ENCODE results near the gene SCGN.

- no peak for TF ChIP-seq POLR2A (IDR thresholded peaks at IDR 0.05; ENCODE audit: low read depth, low read length)
- TF ChIP-seq FOS (IDR thresholded peaks at IDR 0.05; ENCODE audit: low read depth, low read length), result no peak
- TF ChIP-seq RFX5 (IDR thresholded peaks at IDR 0.05; ENCODE audit: low read depth, low read length), result no peak
- no peak for TF ChIP-seq CTCF (conservative IDR thresholded peaks at IDR 0.05; ENCODE audit: low read depth, low read length)
- 0 out of 2 replicates have a peak, but pooled peaks have one; percentile 18 for TF ChIP-seq CEBPB (IDR thresholded peaks at IDR 0.05; ENCODE audit: low read depth, low read length)
- TF ChIP-seq NFE2L2 (IDR thresholded peaks at IDR 0.05; ENCODE audit: low read depth, low read length), result no peak
- no peak for TF ChIP-seq MXI1 (IDR thresholded peaks at IDR 0.05; ENCODE audit: borderline replicate concordance, low read depth, low read length)
Observed at GRCh38 chr6:25676775-25677174, 24.8 kb downstream of the SCGN start.
